ENCODE data around the gene MICAL2.

MICAL2 gene

GRCh38 chr11:12129227-12129626 lies 18.8 kb downstream of the MICAL2 start:
- in situ Hi-C loops (cut with HindIII; ENCODE audit: low pct_unique_long_range_greater_than_20kb, low sequenced_read_pairs), result no loop called here
- no peak for TF ChIP-seq JUND (IDR thresholded peaks at IDR 0.05; ENCODE audit: low read depth)
- no peak for DNase-seq (ENCODE audit: low read depth in 1 of 2, low spot score in 1 of 2)

GRCh38 chr11:12130180-12130980 lies 20.0 kb downstream of the MICAL2 start:
- in situ Hi-C loops (cut with HindIII; ENCODE audit: low pct_unique_long_range_greater_than_20kb, low sequenced_read_pairs), result no loop called here
- DNase-seq (ENCODE audit: low read depth in 1 of 2, low spot score in 1 of 2), result no peak
- no peak for TF ChIP-seq JUND (IDR thresholded peaks at IDR 0.05; ENCODE audit: low read depth)

- TF ChIP-seq JUND (IDR thresholded peaks at IDR 0.05; ENCODE audit: low read depth), result no peak
- in situ Hi-C loops (cut with HindIII; ENCODE audit: low pct_unique_long_range_greater_than_20kb, low sequenced_read_pairs), result no loop called here
- DNase-seq (ENCODE audit: low read depth in 1 of 2, low spot score in 1 of 2), result no peak
These were observed 21.8 kb downstream of the MICAL2 start for GRCh38 chr11:12131943-12132789.

- no peak for TF ChIP-seq JUND (IDR thresholded peaks at IDR 0.05; ENCODE audit: low read depth)
- in situ Hi-C loops (cut with HindIII; ENCODE audit: low pct_unique_long_range_greater_than_20kb, low sequenced_read_pairs), result no loop called here
- no peak for DNase-seq (ENCODE audit: low read depth in 1 of 2, low spot score in 1 of 2)
These were observed 22.4 kb downstream of the MICAL2 start for GRCh38 chr11:12132790-12133145.

- in situ Hi-C loops (cut with HindIII; ENCODE audit: low pct_unique_long_range_greater_than_20kb, low sequenced_read_pairs), result no loop called here
- no peak for DNase-seq (ENCODE audit: low read depth in 1 of 2, low spot score in 1 of 2)
- no peak for TF ChIP-seq JUND (IDR thresholded peaks at IDR 0.05; ENCODE audit: low read depth)
These were observed 23.3 kb downstream of the MICAL2 start for GRCh38 chr11:12133547-12134235.

GRCh38 chr11:12134236-12134585 lies 23.8 kb downstream of the MICAL2 start:
- in situ Hi-C loops (cut with HindIII; ENCODE audit: low pct_unique_long_range_greater_than_20kb, low sequenced_read_pairs), result no loop called here
- TF ChIP-seq JUND (IDR thresholded peaks at IDR 0.05; ENCODE audit: low read depth), result no peak
- DNase-seq (ENCODE audit: low read depth in 1 of 2, low spot score in 1 of 2), result no peak

GRCh38 chr11:12135185-12135584 lies 24.8 kb downstream of the MICAL2 start:
- DNase-seq (ENCODE audit: low read depth in 1 of 2, low spot score in 1 of 2), result no peak
- in situ Hi-C loops (cut with HindIII; ENCODE audit: low pct_unique_long_range_greater_than_20kb, low sequenced_read_pairs), result no loop called here
- no peak for TF ChIP-seq JUND (IDR thresholded peaks at IDR 0.05; ENCODE audit: low read depth)

- TF ChIP-seq JUND (IDR thresholded peaks at IDR 0.05; ENCODE audit: low read depth), result no peak
- in situ Hi-C loops (cut with HindIII; ENCODE audit: low pct_unique_long_range_greater_than_20kb, low sequenced_read_pairs), result no loop called here
- peak; percentile 73 to 91 for DNase-seq (ENCODE audit: low read depth in 1 of 2, low spot score in 1 of 2)
These were observed 26.8 kb downstream of the MICAL2 start for GRCh38 chr11:12137005-12137690.

- DNase-seq (ENCODE audit: low read depth in 1 of 2, low spot score in 1 of 2), result peak in 1 of 2 experiments; percentile 30
- in situ Hi-C loops (cut with HindIII; ENCODE audit: low pct_unique_long_range_greater_than_20kb, low sequenced_read_pairs), result no loop called here
- no peak for TF ChIP-seq JUND (IDR thresholded peaks at IDR 0.05; ENCODE audit: low read depth)
These were observed 27.7 kb downstream of the MICAL2 start for GRCh38 chr11:12137938-12138731.

GRCh38 chr11:12139144-12139881 lies 28.9 kb downstream of the MICAL2 start:
- in situ Hi-C loops (cut with HindIII; ENCODE audit: low pct_unique_long_range_greater_than_20kb, low sequenced_read_pairs), result no loop called here
- no peak for TF ChIP-seq JUND (IDR thresholded peaks at IDR 0.05; ENCODE audit: low read depth)
- no peak for DNase-seq (ENCODE audit: low read depth in 1 of 2, low spot score in 1 of 2)

- TF ChIP-seq JUND (IDR thresholded peaks at IDR 0.05; ENCODE audit: low read depth), result no peak
- in situ Hi-C loops (cut with HindIII; ENCODE audit: low pct_unique_long_range_greater_than_20kb, low sequenced_read_pairs), result no loop called here
- DNase-seq (ENCODE audit: low read depth in 1 of 2, low spot score in 1 of 2), result no peak
These were observed 29.9 kb downstream of the MICAL2 start for GRCh38 chr11:12140186-12140793.

Data from T47D (cell line).